ENCODE data around the gene LAMA5.

LAMA5 gene

GRCh38 chr20:62403331-62403730 is 36.2 kb upstream of the LAMA5 start:
- DNase-seq: no peak

GRCh38 chr20:62402456-62403150 is 35.5 kb upstream of the LAMA5 start:
- DNase-seq: no peak

DNA sequence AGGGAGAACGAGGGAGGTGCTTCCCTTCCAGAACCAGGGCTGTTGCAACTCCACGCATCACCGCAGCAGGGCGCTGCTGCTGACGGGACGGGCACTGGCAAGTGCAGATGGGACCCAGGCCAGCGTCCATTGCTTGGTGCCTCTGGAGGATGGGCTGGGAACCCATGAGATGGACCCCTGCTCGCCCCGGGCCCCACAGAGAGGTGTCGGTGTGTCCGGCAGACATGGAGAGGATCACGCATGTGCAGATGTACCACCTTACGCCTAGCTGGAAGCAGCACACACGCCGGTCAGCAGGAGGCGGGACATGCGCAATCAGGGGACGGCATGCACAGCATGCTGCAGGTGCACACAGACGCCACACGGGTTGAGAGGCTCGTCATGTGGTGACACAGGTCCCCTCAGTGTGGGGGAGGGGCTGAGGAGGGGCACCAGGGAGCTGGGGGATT is 34.2 kb upstream of the LAMA5 start:
- no peak for DNase-seq

DNA sequence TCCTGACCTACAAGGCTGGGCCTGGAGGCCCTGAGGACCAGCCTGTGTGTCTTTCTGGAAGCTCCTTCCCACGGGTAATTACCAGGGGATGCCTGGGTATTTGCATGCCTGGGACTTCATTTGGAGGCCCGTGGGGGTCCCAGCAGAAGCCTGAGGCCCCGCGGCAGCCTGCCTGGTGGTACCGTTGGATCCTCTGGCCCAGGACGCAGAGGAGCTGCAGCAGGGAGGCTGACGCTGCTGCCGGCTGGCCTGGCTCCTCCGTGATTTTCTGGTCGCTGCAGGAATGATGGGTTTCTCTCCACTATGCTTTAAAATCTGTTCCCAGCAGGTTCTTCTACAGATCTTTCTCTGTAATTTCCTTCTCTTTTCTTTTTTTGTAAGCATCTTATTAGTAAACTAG is 33.4 kb upstream of the LAMA5 start:
- no peak for DNase-seq

- no peak for DNase-seq
Observed at GRCh38 chr20:62400021-62400420, 32.9 kb upstream of the LAMA5 start.

DNA sequence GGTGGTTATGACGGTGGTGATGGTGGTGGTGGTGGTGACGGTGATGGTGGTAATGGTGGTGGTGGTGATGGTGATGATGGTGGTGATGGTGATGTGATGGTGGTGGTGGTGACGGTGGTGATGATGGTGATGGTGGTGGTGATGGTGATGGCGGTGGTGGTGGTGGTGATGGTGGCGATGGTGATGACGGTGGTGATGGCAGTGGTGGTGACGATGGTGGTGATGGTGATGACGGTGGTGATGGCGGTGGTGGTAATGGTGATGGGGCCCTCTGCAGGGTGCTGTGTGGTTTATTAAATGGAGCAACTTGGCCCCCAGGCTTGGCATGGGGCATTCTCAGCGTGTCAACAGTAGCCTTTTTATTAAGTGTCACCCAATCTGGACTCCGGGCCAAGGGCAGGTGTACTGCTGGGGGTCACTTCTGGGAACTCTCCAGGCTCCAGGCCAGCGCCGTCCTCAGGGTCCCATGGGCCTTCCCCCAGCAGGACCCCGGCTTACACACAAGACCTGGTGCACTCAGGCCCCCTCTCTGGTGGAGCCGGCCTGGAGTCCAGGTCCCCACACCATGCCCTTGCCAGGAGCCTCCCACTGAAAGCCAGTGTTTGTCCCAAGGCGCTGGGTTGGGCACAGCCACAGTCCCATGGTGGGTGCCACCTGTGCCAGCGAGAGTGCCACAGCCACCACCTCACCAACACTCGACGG is 31.2 kb upstream of the LAMA5 start:
- DNase-seq: no peak

GRCh38 chr20:62396367-62397239 is 29.5 kb upstream of the LAMA5 start:
- DNase-seq: no peak

DNA sequence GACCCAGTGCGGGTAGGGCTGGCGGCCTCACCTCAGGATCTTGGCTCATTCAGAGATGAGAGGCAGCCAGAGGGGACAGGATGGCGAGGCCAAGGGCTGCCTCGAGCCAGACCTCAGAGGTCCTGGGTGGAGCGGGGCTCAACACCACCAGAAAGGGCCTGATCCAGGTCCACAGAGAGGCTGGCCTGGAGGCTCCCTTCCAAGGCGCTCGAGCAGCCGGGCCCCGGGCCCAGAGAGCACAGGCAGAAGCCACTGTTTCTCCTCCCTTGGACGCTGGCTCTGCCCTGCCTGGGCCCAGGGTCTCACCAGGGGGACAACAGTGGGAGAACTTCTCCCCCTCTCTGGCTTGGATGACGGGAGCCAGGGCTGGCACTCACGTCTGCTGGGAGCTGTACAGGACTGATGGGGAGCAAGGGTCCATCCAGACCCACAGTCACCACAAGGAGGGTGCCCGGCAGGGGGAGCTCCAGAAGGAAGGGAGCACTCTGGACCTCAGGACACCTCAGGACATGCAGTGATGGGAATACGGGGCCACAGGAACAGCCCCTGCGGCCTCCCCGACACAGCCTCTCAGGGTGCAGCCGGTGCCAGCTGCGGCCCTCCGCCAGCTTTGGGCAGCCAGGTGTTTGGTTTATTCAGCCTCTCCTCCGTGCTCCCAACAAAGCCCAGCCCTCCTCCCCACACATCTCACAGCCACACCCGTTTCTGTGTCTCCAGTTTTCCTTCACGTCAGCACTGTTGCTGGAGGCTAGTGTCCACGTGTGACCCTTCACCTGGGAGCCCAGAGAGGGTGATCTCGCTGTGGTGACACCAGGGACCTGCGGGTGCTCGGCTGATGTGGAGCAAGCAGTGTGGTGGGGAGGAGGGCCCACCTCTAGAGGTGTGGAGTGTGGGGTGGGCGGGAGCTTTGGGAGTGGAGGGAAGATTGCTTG is 28.5 kb upstream of the LAMA5 start:
- DNase-seq: no peak

DNA sequence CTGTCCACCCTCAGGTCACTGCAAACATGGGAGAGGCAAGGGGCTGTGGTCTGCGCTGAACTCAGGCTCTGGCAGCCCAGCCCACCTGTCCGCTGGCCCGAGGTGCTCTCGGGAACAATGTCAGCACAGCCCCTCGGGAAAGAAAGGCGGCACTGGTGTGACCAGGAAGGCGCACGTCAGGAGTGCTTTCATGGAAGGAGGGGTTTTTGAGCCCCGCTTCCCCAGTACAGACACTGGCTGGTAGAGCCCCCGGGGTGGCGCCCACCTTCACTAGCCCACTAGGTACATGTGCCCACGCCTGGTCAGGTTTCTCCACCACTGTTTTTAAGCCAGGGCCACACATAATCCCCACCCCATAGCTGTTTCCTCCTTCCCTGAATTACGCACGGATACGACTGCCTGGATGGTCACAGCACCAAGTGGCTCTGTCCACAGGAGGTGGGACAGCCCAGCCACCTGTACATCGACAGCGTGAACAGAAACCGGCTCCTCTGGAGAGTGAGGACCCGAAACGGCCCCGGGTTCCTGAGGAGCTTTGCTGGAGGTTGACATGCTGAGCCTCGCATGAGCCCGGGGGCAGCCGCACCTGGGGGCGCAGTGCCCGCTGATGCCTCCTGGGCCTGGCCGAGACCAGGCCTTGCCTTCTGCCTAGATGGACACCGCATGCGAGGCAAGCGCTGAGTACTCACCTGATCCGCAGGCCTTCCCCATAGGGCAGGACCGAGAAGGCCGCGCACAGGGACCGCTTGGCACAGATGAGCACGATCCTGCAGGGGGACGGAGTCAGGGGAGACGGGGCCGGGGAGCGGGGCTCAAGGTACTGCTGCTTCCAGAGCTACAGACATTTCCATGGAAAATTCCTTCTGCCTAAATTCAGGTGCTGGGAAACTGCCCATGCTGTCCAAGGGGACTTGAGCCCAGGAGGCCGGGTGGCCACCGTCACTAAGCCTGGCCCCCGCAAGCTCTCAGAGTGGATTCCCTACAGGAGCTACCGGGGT is 27.4 kb upstream of the LAMA5 start:
- DNase-seq: no peak

DNA sequence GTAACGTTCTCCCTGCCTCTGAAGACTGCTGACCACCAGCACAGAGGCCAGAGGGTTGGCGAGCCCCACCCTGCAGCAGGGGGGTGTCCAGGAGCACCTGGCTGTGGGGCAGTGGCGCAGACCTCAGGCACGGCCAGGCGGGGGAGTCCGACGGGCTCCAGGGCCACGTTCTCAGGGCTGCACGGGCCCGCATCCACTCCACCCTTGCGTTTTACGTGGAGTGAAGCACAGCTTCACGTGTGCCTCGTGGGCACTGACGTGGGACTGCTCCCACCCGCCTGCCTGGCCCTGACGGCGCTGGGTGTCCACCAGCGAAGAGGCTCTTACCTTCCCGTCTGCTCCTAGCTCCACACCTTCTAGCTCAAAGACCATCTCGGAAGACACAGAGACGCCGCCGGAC is 26.7 kb upstream of the LAMA5 start:
- no peak for DNase-seq

DNA sequence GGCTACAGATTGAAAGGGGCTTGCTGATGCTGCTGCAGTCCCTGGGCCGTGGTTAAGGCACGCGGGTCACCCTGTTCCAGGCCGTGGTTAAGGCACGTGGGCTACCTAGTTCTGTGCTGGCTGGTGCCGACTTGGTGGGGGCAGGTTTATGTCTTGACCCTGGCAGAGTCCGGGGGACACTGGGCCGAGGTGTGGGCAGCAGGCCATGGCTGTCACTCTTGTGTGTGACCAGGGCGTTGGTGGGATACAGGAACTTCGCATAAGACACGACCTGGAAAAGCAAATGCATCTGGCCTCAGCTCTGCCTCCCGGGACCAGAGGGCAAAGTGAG is 26.2 kb upstream of the LAMA5 start:
- no peak for DNase-seq

DNA sequence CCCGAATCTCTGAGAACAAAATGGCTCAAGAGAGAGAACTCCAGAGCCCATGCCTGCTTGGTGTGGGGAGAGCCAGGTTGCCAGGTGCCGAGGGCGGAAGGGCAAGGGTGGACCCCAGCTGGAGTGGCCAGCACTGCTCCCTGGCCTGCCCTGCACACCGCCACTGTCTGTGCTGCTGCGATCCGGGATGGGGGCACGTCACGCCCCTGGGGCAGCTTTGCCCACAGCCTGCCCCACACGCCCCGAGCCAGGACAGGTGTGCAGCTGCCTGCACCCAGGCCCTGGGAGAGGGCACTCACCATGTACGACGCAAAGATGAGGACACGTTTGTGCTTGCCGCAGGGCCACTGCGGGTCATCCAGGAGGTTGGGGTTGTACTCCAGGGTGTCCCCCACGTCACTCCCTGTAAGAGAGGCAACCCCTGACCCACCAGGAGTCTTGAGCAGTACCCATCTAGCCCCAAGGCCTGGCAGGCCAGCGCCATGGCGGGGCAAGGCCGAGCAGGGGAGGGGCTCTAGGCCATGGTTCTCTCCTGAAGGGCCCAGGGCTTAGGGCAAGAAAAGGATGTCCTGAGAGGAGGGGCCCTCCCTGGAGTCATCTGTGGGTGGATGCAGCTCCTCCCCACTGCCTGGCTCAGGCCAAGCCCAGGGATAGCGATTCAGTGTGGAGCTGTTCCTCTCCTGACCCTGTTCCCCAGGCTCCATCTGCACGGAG is 25.7 kb upstream of the LAMA5 start:
- DNase-seq: no peak

- no peak for DNase-seq
Observed at GRCh38 chr20:62392077-62392418, 24.9 kb upstream of the LAMA5 start.

DNA sequence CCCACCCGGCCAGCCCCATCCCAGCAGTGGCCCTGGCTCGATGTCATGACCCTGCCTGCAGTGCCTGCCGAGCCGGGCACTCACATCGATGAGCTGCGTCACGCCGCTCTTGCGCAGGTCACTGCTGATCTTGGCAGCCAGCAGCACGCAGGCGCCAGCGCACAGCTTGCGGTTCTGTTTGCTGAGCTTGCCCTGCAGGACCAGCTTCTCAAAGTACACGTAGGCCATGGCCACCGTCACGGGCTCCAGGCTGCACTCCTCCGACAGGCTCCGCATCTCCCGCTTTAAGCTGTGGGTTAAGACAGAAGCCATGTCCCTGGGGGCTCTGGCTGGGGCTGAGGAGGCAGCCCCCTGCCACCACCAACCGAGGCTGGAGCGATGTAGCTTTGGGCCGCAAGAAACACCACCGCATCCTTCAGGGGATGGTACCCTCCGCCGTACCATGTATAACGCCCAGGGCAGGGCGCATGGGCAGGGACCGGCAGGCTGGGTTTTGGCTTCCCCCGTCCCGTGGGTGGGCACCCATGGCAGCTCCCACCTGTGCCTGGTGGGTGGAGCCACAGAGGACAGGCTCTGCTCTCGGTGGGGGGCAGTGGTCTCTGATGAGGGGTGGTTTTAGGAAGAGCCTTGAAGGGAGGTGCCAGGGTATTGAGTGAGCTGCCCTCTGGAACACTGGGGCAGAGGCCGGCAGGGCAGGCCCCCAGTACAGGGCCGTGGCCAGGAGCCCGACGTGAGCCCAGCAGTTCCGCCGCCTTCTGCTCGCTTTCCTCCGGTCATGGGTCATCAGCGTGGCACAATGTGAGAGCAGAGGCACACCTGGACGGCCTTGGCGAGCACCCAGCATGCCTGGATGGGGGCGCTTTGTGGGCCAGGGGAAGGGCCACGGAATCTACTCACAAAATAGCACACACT is 24.3 kb upstream of the LAMA5 start:
- no peak for DNase-seq

GRCh38 chr20:62390317-62391164 is 23.4 kb upstream of the LAMA5 start:
- no peak for DNase-seq

DNA sequence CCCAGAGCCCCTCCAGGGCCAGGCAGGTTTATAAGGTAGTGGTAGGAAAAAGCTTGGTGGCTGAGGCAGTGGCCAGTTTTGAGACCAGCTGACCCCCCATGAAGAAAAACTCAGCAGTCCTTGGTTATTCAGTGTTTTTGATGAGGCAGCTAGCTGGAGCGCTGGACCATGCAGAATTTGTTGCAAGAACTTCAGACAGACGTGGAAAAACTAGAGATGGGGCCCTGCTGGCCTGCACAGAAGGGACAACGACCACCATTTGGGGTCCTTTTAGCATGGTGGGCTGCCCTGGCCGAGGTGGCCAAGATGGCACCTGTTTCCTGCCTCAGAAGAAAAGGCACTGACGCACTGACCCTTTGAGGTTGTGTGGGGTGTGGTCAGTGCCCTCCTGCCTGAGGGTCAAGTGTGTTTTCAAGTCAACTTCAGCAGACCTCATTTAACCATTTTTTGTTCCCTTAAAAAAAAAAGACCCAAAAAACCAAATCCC is 22.5 kb upstream of the LAMA5 start:
- DNase-seq: no peak

GRCh38 chr20:62388839-62389600 is 21.9 kb upstream of the LAMA5 start:
- DNase-seq: no peak
